ENCODE measurements around the gene FAM171A1.

- no peak for TF ChIP-seq CTCF (IDR thresholded peaks at IDR 0.05)
- TF ChIP-seq POLR2A (IDR thresholded peaks at IDR 0.05): no peak
These were observed 7.1 kb downstream of the FAM171A1 start for GRCh38 chr10:15364001-15364400.

Measured in uterus (tissue), 2 donors.